Measurements from ENCODE around the gene SLCO4A1. TPM values are rescaled to one million over a fixed set of nuclear protein-coding genes. Genes with fewer than 3 reads are reported as not detected.

Gene SLCO4A1
- total RNA-seq, 1 donor from 2014 or later = 1.2 TPM

DNA sequence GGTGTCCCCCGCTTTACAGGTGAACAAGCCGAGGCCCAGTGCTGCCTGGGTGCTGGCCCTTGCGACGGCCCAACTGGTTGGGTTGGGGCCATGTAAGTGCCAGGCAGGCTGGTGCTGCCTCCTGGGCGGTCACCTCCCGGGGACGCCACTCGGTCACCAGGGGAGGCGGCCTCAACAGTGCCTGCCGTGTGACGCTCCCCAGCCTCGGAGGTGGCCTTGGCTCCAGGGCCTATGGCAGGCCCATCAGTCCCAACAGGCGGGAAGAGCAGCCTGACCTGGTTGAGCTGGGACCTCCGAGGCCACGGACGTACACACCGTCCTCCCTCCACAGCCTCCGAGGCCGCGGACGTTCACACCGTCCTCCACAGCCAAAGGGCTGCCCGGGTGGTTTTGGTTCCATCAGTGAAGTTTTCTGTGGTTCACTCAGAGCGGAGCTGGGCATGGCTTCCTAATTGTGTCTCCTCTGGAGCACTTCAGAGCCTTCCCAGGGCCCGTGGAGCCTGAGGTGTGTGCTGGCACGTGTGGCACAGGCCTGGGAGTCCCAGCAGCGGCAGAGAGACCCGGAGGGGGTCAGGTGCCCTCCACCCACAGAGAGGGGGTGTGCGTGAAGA lies 19.3 kb upstream of the SLCO4A1 start:
- Mint-ChIP-seq H3K36me3 (ENCODE audit: unreplicated experiment) (no peaks in the 10 kb centered on the region), H3K27me3 (ENCODE audit: unreplicated experiment) (no peaks in the 10 kb centered on the region), H3K9me3 (ENCODE audit: unreplicated experiment) (no peaks in the 10 kb centered on the region), H3K4me1 (ENCODE audit: unreplicated experiment) (peaks cover 24% of the 10 kb centered on the region), H3K4me3 (ENCODE audit: unreplicated experiment) (no peak overlapping the region), H3K27ac (ENCODE audit: unreplicated experiment) (peak overlapping the region; percentile 53)
- TF ChIP-seq, protein P1, sequence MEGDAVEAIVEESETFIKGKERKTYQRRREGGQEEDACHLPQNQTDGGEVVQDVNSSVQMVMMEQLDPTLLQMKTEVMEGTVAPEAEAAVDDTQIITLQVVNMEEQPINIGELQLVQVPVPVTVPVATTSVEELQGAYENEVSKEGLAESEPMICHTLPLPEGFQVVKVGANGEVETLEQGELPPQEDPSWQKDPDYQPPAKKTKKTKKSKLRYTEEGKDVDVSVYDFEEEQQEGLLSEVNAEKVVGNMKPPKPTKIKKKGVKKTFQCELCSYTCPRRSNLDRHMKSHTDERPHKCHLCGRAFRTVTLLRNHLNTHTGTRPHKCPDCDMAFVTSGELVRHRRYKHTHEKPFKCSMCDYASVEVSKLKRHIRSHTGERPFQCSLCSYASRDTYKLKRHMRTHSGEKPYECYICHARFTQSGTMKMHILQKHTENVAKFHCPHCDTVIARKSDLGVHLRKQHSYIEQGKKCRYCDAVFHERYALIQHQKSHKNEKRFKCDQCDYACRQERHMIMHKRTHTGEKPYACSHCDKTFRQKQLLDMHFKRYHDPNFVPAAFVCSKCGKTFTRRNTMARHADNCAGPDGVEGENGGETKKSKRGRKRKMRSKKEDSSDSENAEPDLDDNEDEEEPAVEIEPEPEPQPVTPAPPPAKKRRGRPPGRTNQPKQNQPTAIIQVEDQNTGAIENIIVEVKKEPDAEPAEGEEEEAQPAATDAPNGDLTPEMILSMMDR (IDR thresholded peaks at IDR 0.05) = no peak
- DNase-seq (ENCODE audit: extremely low spot score, unreplicated experiment) = no peak

DNA sequence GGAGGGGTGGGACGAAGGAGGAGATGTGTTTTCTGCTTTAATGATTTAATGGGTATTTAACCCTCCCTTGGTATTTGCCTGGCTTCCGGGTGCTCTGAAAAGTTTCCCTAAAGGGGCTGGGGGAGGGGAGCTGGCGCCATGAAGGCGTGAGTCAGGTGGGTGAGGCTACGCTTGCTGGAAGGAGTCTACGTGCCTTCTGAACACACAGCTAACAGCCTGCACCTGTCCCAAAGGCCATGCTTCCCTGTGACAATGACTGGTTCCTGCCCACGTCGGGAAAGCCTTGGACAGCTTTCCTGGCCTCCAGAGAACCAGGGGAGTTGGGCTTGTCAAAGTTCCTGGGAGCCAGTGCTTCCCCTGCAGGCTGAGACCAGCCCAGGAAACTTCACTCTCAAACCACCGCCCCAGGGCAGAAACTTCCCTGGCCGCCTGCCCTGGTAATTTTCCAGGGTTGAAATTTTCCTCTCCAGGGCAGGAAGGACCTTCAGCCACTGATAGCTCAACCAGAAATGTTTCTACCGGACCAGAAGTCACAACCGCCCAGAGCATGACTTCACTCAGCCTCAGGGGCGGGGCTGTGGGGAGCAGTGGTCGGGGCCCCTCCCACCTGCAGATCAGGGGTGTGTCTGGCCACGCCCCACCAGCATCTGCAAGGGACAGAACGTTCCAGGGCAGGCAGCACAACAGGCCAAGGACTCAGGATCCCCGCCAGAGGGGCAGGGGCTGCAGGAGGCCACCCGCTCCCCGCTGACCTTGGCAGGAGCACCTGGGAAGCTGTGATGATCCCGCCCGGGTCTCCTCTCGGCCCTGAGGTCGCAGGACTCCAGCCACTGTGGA lies 18.6 kb upstream of the SLCO4A1 start:
- Mint-ChIP-seq H3K27ac (ENCODE audit: unreplicated experiment) (peak overlapping the region; percentile 53), H3K9me3 (ENCODE audit: unreplicated experiment) (no peaks in the 10 kb centered on the region), H3K4me3 (ENCODE audit: unreplicated experiment) (no peak overlapping the region), H3K4me1 (ENCODE audit: unreplicated experiment) (peaks cover 23% of the 10 kb centered on the region), H3K36me3 (ENCODE audit: unreplicated experiment) (no peaks in the 10 kb centered on the region), H3K27me3 (ENCODE audit: unreplicated experiment) (no peaks in the 10 kb centered on the region)
- TF ChIP-seq, protein P1 (IDR thresholded peaks at IDR 0.05) = no peak
- no peak for DNase-seq (ENCODE audit: extremely low spot score, unreplicated experiment)

DNA sequence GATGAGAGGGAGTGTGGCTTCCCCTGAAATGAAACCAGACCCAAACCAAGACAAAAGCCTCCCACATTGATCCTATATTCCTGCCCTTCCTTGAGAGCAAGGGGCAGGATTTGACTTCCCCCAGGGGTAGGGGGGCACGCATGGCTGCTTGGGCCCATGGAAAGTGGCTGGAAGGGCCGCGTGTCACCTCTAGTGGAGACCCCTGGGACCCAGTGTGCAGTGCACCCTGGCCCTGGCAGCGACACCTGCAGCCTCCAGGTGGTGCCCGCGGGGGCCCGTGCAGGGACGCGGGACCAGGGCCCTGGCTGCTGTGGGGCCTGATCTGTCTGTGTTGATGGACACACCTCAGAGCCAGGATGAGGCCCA lies 18.0 kb upstream of the SLCO4A1 start:
- Mint-ChIP-seq H3K4me3 (ENCODE audit: unreplicated experiment) (no peak overlapping the region), H3K4me1 (ENCODE audit: unreplicated experiment) (peaks cover 24% of the 10 kb centered on the region), H3K27me3 (ENCODE audit: unreplicated experiment) (no peaks in the 10 kb centered on the region), H3K27ac (ENCODE audit: unreplicated experiment) (no peak overlapping the region), H3K9me3 (ENCODE audit: unreplicated experiment) (no peaks in the 10 kb centered on the region), H3K36me3 (ENCODE audit: unreplicated experiment) (no peaks in the 10 kb centered on the region)
- TF ChIP-seq, protein P1 (IDR thresholded peaks at IDR 0.05) = no peak
- no peak for DNase-seq (ENCODE audit: extremely low spot score, unreplicated experiment)

DNA sequence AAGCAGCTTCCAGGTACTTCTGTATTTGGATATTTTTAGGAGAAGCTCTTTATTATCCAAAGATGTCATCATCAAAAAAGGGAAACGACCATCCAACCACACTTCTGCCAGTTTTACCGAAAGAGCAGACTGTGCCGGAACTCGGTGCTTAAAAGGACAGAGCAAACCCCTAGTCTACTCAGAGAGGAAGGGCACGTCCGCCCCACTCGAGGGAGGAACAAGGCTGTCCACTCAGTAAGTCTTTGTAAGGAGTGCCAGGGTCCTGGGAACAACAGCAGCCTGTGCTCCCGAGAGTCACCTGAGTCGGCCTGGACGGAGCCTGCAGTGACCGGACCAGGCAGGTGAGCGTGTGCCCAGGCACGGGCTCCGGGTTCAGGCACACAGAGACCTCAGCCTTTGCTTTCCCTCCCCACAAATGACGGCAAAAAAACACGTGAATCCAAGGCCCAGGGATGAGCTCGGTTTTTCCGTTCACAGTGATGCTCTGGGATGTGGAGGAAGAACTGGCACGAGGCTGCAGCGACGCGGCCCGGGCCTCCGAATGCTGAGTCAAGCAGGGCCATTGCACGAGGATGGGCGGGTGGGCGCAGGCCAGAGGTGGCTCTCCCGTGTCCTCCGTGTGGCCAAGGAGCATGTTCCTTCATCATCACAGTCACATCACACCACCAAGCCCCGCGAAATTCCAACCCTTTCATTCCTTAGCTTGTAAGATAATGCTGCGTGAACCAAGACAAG lies 17.4 kb upstream of the SLCO4A1 start:
- H3K9me3 Mint-ChIP-seq (ENCODE audit: unreplicated experiment) = no peaks in the 10 kb centered on the region
- H3K4me3 Mint-ChIP-seq (ENCODE audit: unreplicated experiment) = no peak overlapping the region
- DNase-seq (ENCODE audit: extremely low spot score, unreplicated experiment) = no peak
- H3K27me3 Mint-ChIP-seq (ENCODE audit: unreplicated experiment) = no peaks in the 10 kb centered on the region
- H3K27ac Mint-ChIP-seq (ENCODE audit: unreplicated experiment) = peak overlapping the region; percentile 11
- H3K36me3 Mint-ChIP-seq (ENCODE audit: unreplicated experiment) = no peaks in the 10 kb centered on the region
- TF ChIP-seq, protein P1 (IDR thresholded peaks at IDR 0.05) = no peak
- peaks cover 24% of the 10 kb centered on the region for H3K4me1 Mint-ChIP-seq (ENCODE audit: unreplicated experiment)

DNA sequence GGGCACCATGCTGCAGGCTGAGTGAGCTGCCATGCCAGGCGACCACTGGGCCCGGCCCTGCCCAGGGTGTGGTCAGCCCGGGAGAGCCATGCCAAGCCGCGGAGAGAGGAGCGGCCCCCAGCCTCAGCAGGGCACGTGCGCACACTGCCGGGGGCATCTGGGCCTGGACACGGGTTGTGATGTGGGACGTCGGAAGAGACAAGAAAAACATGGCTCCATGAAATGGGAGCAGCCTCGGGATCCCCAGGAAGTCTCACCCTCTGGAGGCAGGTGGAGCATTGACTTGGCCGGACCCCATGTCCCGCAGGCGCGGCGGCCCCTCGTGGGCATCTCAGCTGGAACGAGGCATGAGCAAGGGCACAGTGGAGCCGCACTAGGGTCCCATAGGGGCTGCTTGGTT lies 16.8 kb upstream of the SLCO4A1 start:
- H3K9me3 Mint-ChIP-seq (ENCODE audit: unreplicated experiment) = no peaks in the 10 kb centered on the region
- no peaks in the 10 kb centered on the region for H3K36me3 Mint-ChIP-seq (ENCODE audit: unreplicated experiment)
- H3K27me3 Mint-ChIP-seq (ENCODE audit: unreplicated experiment) = no peaks in the 10 kb centered on the region
- DNase-seq (ENCODE audit: extremely low spot score, unreplicated experiment) = no peak
- TF ChIP-seq, protein P1 (IDR thresholded peaks at IDR 0.05) = no peak
- no peak overlapping the region for H3K27ac Mint-ChIP-seq (ENCODE audit: unreplicated experiment)
- H3K4me3 Mint-ChIP-seq (ENCODE audit: unreplicated experiment) = no peak overlapping the region
- H3K4me1 Mint-ChIP-seq (ENCODE audit: unreplicated experiment) = peaks cover 24% of the 10 kb centered on the region
